Chondrocyte (in vitro differentiated cells): ENCODE measurements around the gene SEMA4G. TPM values are rescaled to one million over a fixed set of nuclear protein-coding genes. Genes with fewer than 3 reads are reported as not detected.
A peak's percentile ranks its signal among the peaks of the same experiment; 100 is the strongest.

ENCODE experiments used
- DNase-seq: peaks from one replicate; pipeline ENCODE4 v3.0.0; 2021; ENCODE audit warnings: mixed read lengths, low spot score
- H3K27ac Mint-ChIP-seq: one replicate; pipeline ENCODE4 v1.8.0; 2021; ENCODE audit warnings: mild to moderate bottlenecking, moderate library complexity, mixed read lengths; ENCODE audit not compliant: unreplicated experiment
- H3K27me3 Mint-ChIP-seq: 2 replicates; pipeline ENCODE4 v1.8.0; 2021; ENCODE audit warnings: low read depth, mixed read lengths
- H3K36me3 Mint-ChIP-seq: 2 replicates; pipeline ENCODE4 v1.8.0; 2021; ENCODE audit warnings: low read depth, mixed read lengths
- H3K4me1 Mint-ChIP-seq: 2 replicates; pipeline ENCODE4 v1.8.0; 2021; ENCODE audit warnings: low read depth, mild to moderate bottlenecking, mixed read lengths
- H3K4me3 Mint-ChIP-seq: one replicate; pipeline ENCODE4 v1.8.0; 2021; ENCODE audit warnings: mild to moderate bottlenecking, moderate library complexity, mixed read lengths; ENCODE audit not compliant: unreplicated experiment
- H3K9me3 Mint-ChIP-seq: 2 replicates; pipeline ENCODE4 v1.8.0; 2021; ENCODE audit warnings: low read depth, mixed read lengths
- CTCF ChIP-seq: fragments of 200-600 bp; sonication (generic); IDR thresholded peaks from 2 replicates; pipeline ENCODE4 v1.5.0; 2021; ENCODE audit warnings: antibody characterized with exemption, mild to moderate bottlenecking, moderate library complexity
- total RNA-seq: library from RNA; stranded (reverse); gene quantifications from 3 replicates; pipeline ENCODE4 v1.2.1, GENCODE V29; 2021

SEMA4G gene
- total RNA-seq, 1 donor from 2014 or later: 8.0 TPM

- TF ChIP-seq CTCF: no peak
- no peak for DNase-seq
- no peak overlapping the region for H3K27ac Mint-ChIP-seq
- no peaks in the 10 kb centered on the region for H3K9me3 Mint-ChIP-seq
- no peaks in the 10 kb centered on the region for H3K27me3 Mint-ChIP-seq
- H3K4me1 Mint-ChIP-seq: peaks cover 12% of the 10 kb centered on the region
- H3K36me3 Mint-ChIP-seq: peaks cover 10% of the 10 kb centered on the region
- no peak overlapping the region for H3K4me3 Mint-ChIP-seq
Measured at GRCh38 chr10:100965820-100966219, 3.5 kb upstream of the SEMA4G start.

DNA sequence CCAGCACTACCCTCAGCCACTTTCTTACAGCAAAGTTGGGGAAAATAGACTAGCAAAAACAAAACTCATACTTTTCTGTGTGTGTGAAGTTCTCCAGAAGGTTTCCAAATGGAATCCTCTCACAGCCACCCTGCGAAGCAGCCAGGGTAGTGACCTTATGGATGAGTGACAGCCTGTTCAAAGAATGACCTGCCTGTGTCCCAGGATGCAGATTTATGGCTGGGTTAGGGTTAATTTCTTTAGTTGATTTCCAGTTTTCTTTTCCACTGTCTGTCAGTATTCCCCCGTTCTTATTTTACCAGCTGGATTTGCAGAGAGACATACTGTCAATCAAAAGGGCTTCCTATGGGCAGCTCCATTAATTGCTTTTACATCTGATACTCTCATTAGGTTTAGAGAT is 2.4 kb upstream of the SEMA4G start:
- H3K4me1 Mint-ChIP-seq: peaks cover 12% of the 10 kb centered on the region
- no peak overlapping the region for H3K27ac Mint-ChIP-seq
- DNase-seq: no peak
- H3K4me3 Mint-ChIP-seq: no peak overlapping the region
- H3K27me3 Mint-ChIP-seq: no peaks in the 10 kb centered on the region
- TF ChIP-seq CTCF: no peak
- H3K36me3 Mint-ChIP-seq: peaks cover 8% of the 10 kb centered on the region
- H3K9me3 Mint-ChIP-seq: no peaks in the 10 kb centered on the region

GRCh38 chr10:100967332-100967731 is 2.0 kb upstream of the SEMA4G start:
- Mint-ChIP-seq H3K27me3 (no peaks in the 10 kb centered on the region), H3K27ac (no peak overlapping the region), H3K4me1 (peaks cover 12% of the 10 kb centered on the region), H3K9me3 (no peaks in the 10 kb centered on the region), H3K4me3 (no peak overlapping the region), H3K36me3 (peaks cover 7% of the 10 kb centered on the region)
- DNase-seq: no peak
- no peak for TF ChIP-seq CTCF

DNA sequence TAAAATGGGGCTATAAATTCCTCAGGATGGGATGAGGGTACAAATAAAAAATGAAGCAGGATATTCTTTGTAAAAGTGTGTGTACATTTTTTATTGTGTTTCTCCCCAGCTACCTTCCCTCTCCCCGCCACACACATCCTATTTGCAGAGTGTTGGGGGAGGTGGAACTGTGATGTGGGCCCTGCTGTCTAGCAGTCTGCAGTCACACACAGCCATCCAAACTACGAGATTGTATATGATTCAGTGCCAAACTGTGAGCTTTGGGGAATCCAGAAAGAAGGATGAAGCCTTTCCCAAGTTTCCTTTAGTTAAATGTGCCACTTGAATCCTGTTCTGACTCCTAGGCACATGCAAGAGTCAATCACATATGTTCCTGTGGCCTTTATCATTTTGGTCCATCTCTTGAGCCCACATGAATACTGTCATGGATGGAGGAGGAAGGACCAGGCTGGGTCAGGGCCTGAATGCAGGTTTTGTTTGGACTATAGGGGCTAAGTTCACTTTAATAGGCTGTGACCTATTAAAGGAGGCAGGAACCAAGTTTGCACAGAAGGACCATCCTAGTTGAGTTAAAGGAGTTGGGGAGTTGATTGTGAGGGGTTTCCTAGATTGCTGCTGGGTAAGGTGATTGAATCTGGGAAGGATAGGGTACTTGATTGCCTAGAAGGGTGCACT is 1.1 kb upstream of the SEMA4G start:
- H3K36me3 Mint-ChIP-seq: no peaks in the 10 kb centered on the region
- no peak for TF ChIP-seq CTCF
- no peak overlapping the region for H3K27ac Mint-ChIP-seq
- peak overlapping the region; percentile 70 for H3K4me3 Mint-ChIP-seq
- H3K4me1 Mint-ChIP-seq: peaks cover 12% of the 10 kb centered on the region
- no peaks in the 10 kb centered on the region for H3K9me3 Mint-ChIP-seq
- no peak for DNase-seq
- no peaks in the 10 kb centered on the region for H3K27me3 Mint-ChIP-seq

DNA sequence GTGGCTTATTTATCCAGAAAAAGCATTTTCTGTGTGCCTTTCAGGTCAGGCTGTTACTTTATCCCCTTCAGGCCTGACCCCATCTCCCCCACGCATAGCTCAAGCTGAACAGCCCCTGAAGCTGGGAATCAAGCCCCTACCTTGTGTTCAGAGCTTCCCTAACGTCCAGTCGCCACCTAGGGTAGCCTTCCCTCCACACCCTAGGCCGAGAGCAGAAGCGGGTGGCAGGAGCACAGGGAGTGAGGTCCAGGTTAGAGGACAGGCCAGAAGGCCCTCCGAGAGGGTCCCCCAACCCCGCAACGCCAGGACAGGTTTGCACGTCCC is 479 bp upstream of the SEMA4G start:
- no peak for DNase-seq
- TF ChIP-seq CTCF: no peak
- no peak overlapping the region for H3K27ac Mint-ChIP-seq
- H3K27me3 Mint-ChIP-seq: no peaks in the 10 kb centered on the region
- H3K36me3 Mint-ChIP-seq: no peaks in the 10 kb centered on the region
- peak overlapping the region; percentile 70 for H3K4me3 Mint-ChIP-seq
- no peaks in the 10 kb centered on the region for H3K9me3 Mint-ChIP-seq
- H3K4me1 Mint-ChIP-seq: peaks cover 12% of the 10 kb centered on the region
